ENCODE measurements around the gene SLC5A9.
A peak's percentile ranks its signal among the peaks of the same experiment; 100 is the strongest.

The SLC5A9 gene

GRCh38 chr1:48227165-48228013, 4.9 kb downstream of the SLC5A9 start:
- H3K4me3 ChIP-seq (ENCODE audit: low read length): no peak overlapping the region
- no peak for TF ChIP-seq CTCF (conservative IDR thresholded peaks at IDR 0.05; ENCODE audit: low read length)
- DNase-seq (ENCODE audit: low read depth): no peak

GRCh38 chr1:48228156-48228555, 5.6 kb downstream of the SLC5A9 start:
- DNase-seq (ENCODE audit: low read depth): no peak
- 0 out of 2 replicates have a peak, but pooled peaks have one; percentile 16 for TF ChIP-seq CTCF (conservative IDR thresholded peaks at IDR 0.05; ENCODE audit: low read length)
- H3K4me3 ChIP-seq (ENCODE audit: low read length): no peak overlapping the region

GRCh38 chr1:48229317-48229716, 6.8 kb downstream of the SLC5A9 start:
- no peak overlapping the region for H3K4me3 ChIP-seq (ENCODE audit: low read length)
- TF ChIP-seq CTCF (conservative IDR thresholded peaks at IDR 0.05; ENCODE audit: low read length): no peak
- no peak for DNase-seq (ENCODE audit: low read depth)

GRCh38 chr1:48230236-48230635, 7.7 kb downstream of the SLC5A9 start:
- TF ChIP-seq CTCF (conservative IDR thresholded peaks at IDR 0.05; ENCODE audit: low read length): no peak
- no peak overlapping the region for H3K4me3 ChIP-seq (ENCODE audit: low read length)
- DNase-seq (ENCODE audit: low read depth): no peak

- no peak for DNase-seq (ENCODE audit: low read depth)
- TF ChIP-seq CTCF (conservative IDR thresholded peaks at IDR 0.05; ENCODE audit: low read length): no peak
- no peak overlapping the region for H3K4me3 ChIP-seq (ENCODE audit: low read length)
Measured at GRCh38 chr1:48232722-48233121, 10.2 kb downstream of the SLC5A9 start.

- no peak overlapping the region for H3K4me3 ChIP-seq (ENCODE audit: low read length)
- DNase-seq (ENCODE audit: low read depth): no peak
Measured at GRCh38 chr1:48233666-48234485, 11.4 kb downstream of the SLC5A9 start.

More at GRCh38 chr1:48233666-48234485, 11.4 kb downstream of the SLC5A9 start:
- no peak for TF ChIP-seq CTCF (conservative IDR thresholded peaks at IDR 0.05; ENCODE audit: low read length)
